Loucy (cell line): ENCODE measurements around the gene MORC4.

ENCODE experiments used
- H2AFZ ChIP-seq: fragments of 200-600 bp; sonication (generic); 2 replicates; pipeline ENCODE4 v1.6.0; 2016; ENCODE audit warnings: antibody characterized with exemption, mild to moderate bottlenecking, low read length, moderate library complexity
- H3F3A ChIP-seq: fragments of 200-600 bp; 2 replicates; pipeline ENCODE4 v1.6.0; 2016; ENCODE audit warnings: antibody characterized with exemption, low read depth, mild to moderate bottlenecking
- H3K27me3 ChIP-seq: fragments of 200-600 bp; sonication (generic); 2 replicates; pipeline ENCODE4 v1.6.1; 2014; ENCODE audit warnings: low read length, mild to moderate bottlenecking; ENCODE audit not compliant: insufficient read depth, poor library complexity, severe bottlenecking
- H3K36me3 ChIP-seq: fragments of 200-600 bp; sonication (generic); 2 replicates; pipeline ENCODE4 v1.6.1; 2016; ENCODE audit warnings: low read length; ENCODE audit not compliant: insufficient read depth
- H3K4me1 ChIP-seq: fragments of 200-600 bp; sonication (generic); 2 replicates; pipeline ENCODE4 v1.5.1; 2014; ENCODE audit warnings: low read length, mild to moderate bottlenecking; ENCODE audit not compliant: insufficient read depth, poor library complexity, severe bottlenecking
- H3K4me2 ChIP-seq: fragments of 200-600 bp; sonication (generic); 2 replicates; pipeline ENCODE4 v1.6.0; 2014; ENCODE audit warnings: antibody characterized with exemption, low read length, low read depth, mild to moderate bottlenecking; ENCODE audit not compliant: poor library complexity, severe bottlenecking
- H3K4me3 ChIP-seq: fragments of 200-600 bp; sonication (generic); 2 replicates; pipeline ENCODE4 v1.5.1; 2014; ENCODE audit warnings: low read length, mild to moderate bottlenecking, mixed read lengths; ENCODE audit not compliant: poor library complexity, severe bottlenecking
- H3K79me2 ChIP-seq: fragments of 200-600 bp; sonication (generic); 2 replicates; pipeline ENCODE4 v1.6.1; 2014; ENCODE audit warnings: low read length; ENCODE audit not compliant: insufficient read depth
- H3K9ac ChIP-seq: fragments of 200-600 bp; sonication (generic); 2 replicates; pipeline ENCODE4 v1.6.0; 2014; ENCODE audit warnings: mild to moderate bottlenecking, low read depth, low read length, moderate library complexity; ENCODE audit not compliant: poor library complexity, severe bottlenecking
- H3K9me2 ChIP-seq: fragments of 200-600 bp; sonication (generic); replicated peaks from 2 replicates; pipeline ENCODE4 v1.6.1; 2016; ENCODE audit warnings: low read depth, low read length, mixed read lengths
- H3K9me3 ChIP-seq: fragments of 200-600 bp; sonication (generic); 2 replicates; pipeline ENCODE4 v1.6.1; 2014; ENCODE audit warnings: mild to moderate bottlenecking, antibody characterized with exemption, low read length, low read depth; ENCODE audit not compliant: insufficient read depth
- H4K20me1 ChIP-seq: fragments of 200-600 bp; sonication (generic); 2 replicates; pipeline ENCODE4 v1.6.0; 2014; ENCODE audit warnings: antibody characterized with exemption, low read length, mild to moderate bottlenecking; ENCODE audit not compliant: insufficient read depth, poor library complexity, severe bottlenecking
- CTCF ChIP-seq: fragments of 200-600 bp; sonication (generic); conservative IDR thresholded peaks from 2 replicates; pipeline ENCODE4 v1.5.1; 2014; ENCODE audit warnings: mild to moderate bottlenecking, antibody characterized with exemption, low read length
- EZH2phosphoT487 ChIP-seq: fragments of 200-600 bp; IDR thresholded peaks from 2 replicates; pipeline ENCODE4 v1.6.1; 2018; ENCODE audit warnings: antibody characterized with exemption, mild to moderate bottlenecking, moderate library complexity, borderline replicate concordance

MORC4 gene

DNA sequence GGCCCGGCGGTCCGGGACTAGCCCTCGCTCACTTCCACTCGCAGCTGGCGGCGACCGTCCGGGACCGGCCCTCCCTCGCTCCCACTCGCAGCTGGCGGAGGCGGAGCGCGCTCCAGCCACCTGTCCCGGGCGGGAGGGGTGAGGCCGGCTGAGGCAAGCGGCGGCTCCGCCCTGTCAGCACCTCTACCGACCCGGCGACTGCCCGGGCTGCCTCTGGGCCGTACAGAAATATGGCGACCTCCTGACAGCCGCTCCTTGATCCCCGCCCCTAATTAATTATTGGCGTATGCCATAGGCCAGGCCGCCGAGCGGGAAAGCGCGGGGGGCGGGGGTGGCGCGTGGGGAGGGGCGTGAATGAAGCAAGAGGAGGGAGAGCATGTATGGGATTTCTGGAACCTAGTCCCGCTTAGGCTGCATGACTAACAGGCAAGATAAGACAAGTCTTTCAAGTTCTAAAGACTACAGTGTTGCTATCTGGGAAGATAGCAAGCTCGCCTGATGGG, at the start of gene MORC4:
TSS of gene MORC4 (minus strand) at position 200 of the 503 bp plus-strand sequence. CDS start 243 bp downstream, outside the sequence.
- no peaks in the 10 kb centered on the region for H3K27me3 ChIP-seq
- H3K79me2 ChIP-seq = no peaks in the 10 kb centered on the region
- peaks cover 11% of the 10 kb centered on the region for H3K4me1 ChIP-seq
- peak within 1 kb of the TSS; percentile 78 for H3K4me3 ChIP-seq
- no peaks in the 10 kb centered on the region for H4K20me1 ChIP-seq
- no peaks in the 10 kb centered on the region for H3K9me3 ChIP-seq
- H3K9me2 ChIP-seq = no peaks in the 10 kb centered on the region
- peak within 1 kb of the TSS; percentile 55 for H3K9ac ChIP-seq
- H2AFZ ChIP-seq = peak within 1 kb of the TSS; percentile 78
- H3F3A ChIP-seq = no peaks in the 10 kb centered on the region
- H3K36me3 ChIP-seq = no peaks in the 10 kb centered on the region
- TF ChIP-seq EZH2phosphoT487 = no peak
- TF ChIP-seq CTCF = no peak
- peak within 1 kb of the TSS; percentile 87 for H3K4me2 ChIP-seq

DNA sequence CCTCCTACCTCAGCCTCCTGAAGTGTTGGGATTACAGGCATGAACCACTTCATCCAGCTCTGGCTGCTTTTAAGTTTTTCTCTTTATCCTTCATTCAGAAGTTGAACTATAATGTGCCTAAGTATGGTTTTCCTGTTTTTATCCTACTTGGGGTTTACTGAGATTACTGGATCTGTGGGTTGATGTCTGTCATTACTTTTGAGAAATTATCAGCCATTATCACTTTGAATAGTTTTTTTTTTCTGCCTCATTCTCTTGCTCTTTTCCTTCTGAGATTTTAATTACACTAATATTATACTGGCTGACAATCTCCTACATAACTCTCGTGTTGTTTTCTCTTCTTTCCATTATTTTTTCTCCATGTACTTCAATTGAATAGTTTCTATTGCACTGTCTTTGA, 47.6 kb upstream of the MORC4 start:
- TF ChIP-seq CTCF (no peak), EZH2phosphoT487 (no peak)
- H3K4me1 ChIP-seq = no peaks in the 10 kb centered on the region
- no peaks in the 10 kb centered on the region for H3K9me2 ChIP-seq
- H3K79me2 ChIP-seq = no peaks in the 10 kb centered on the region
- no peaks in the 10 kb centered on the region for H3K36me3 ChIP-seq
- no peak overlapping the region for H3K4me3 ChIP-seq
- no peaks in the 10 kb centered on the region for H3K9me3 ChIP-seq
- H3K4me2 ChIP-seq = no peak overlapping the region
- H3K27me3 ChIP-seq = no peaks in the 10 kb centered on the region
- no peak overlapping the region for H2AFZ ChIP-seq
- no peaks in the 10 kb centered on the region for H3F3A ChIP-seq
- no peaks in the 10 kb centered on the region for H4K20me1 ChIP-seq
- no peak overlapping the region for H3K9ac ChIP-seq

- no peak overlapping the region for H2AFZ ChIP-seq
- H3K9me2 ChIP-seq = no peaks in the 10 kb centered on the region
- H3K4me2 ChIP-seq = no peak overlapping the region
- no peak overlapping the region for H3K4me3 ChIP-seq
- H3K27me3 ChIP-seq = no peaks in the 10 kb centered on the region
- H3F3A ChIP-seq = no peaks in the 10 kb centered on the region
- H4K20me1 ChIP-seq = no peaks in the 10 kb centered on the region
- H3K79me2 ChIP-seq = no peaks in the 10 kb centered on the region
- no peak overlapping the region for H3K9ac ChIP-seq
- no peak for TF ChIP-seq CTCF
- no peak for TF ChIP-seq EZH2phosphoT487
- no peaks in the 10 kb centered on the region for H3K9me3 ChIP-seq
- H3K4me1 ChIP-seq = no peaks in the 10 kb centered on the region
- no peaks in the 10 kb centered on the region for H3K36me3 ChIP-seq
These were observed 29.7 kb upstream of the MORC4 start for GRCh38 chrX:107029752-107030151.
